ENCODE results near the gene PTCD2.

GRCh38 chr5:72352616-72353015 is 32.4 kb downstream of the PTCD2 start:
- no peak for TF ChIP-seq CTCF (IDR thresholded peaks at IDR 0.05; ENCODE audit: extremely low read depth in 1 of 2, insufficient read depth in 1 of 2, low read depth in 1 of 2, low read length in 2 of 2)
- no peak for TF ChIP-seq EZH2 (IDR thresholded peaks at IDR 0.05; ENCODE audit: borderline replicate concordance, low read depth, low read length, severe bottlenecking)
- no peak for TF ChIP-seq POLR2A (IDR thresholded peaks at IDR 0.05; ENCODE audit: low read depth, low read length)
- TF ChIP-seq JUN (IDR thresholded peaks at IDR 0.05; ENCODE audit: borderline replicate concordance, insufficient read depth, insufficient read length, low read depth), result no peak
- TF ChIP-seq POLR2AphosphoS5 (IDR thresholded peaks at IDR 0.05; ENCODE audit: insufficient read depth, low read depth, low read length), result no peak
- TF ChIP-seq GATA2 (IDR thresholded peaks at IDR 0.05; ENCODE audit: insufficient read depth, insufficient read length, low read depth, low read length), result no peak
- TF ChIP-seq FOS (IDR thresholded peaks at IDR 0.05; ENCODE audit: borderline replicate concordance, insufficient read depth, low read length), result no peak
- TF ChIP-seq MAX (IDR thresholded peaks at IDR 0.05; ENCODE audit: insufficient read depth, insufficient read length), result no peak
- no peak for TF ChIP-seq MYC (IDR thresholded peaks at IDR 0.05; ENCODE audit: low read depth, low read length)
